GM21390 (cell line): ENCODE results near the gene KLK10.

Experiments used
- ATAC-seq: cut with Tn5 transposase; IDR thresholded peaks from one replicate; pipeline ENCODE4 v1.9.1; 2021; ENCODE audit not compliant: unreplicated experiment

The KLK10 gene

DNA sequence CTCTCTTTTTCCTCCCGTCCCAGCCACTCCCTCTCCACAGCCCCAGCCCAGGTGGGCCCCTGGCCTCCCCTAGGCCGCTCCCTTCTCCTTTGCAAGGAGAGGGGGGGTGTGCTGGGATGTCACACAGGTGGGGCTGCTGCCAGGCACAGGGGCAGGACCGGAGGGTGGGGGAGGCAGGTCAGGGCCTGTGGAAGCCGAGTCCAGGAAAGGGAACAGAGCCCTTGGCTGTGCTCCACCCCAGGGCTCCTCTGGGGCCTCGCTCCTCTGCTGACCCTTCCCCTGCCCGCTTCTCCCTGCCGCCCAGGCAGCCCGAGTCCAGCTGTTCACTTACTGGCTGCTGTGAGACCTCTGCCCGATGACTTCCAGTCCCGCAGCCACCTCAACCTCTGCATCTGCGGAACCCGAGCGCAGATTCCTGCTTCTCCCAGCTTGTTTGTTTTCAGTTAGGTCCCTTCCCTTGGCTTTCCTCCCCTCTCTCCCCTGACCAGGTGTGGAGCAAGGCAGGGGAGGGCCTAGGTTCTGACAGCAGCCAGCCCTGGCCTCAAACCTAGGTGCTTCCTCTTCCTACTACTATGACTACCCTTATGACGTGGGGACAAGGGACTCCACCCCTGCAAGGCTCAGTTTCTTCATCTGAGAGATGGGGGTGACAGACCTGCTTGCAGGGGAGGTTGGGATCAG lies 7.8 kb upstream of the KLK10 start:
- ATAC-seq, result no peak

DNA sequence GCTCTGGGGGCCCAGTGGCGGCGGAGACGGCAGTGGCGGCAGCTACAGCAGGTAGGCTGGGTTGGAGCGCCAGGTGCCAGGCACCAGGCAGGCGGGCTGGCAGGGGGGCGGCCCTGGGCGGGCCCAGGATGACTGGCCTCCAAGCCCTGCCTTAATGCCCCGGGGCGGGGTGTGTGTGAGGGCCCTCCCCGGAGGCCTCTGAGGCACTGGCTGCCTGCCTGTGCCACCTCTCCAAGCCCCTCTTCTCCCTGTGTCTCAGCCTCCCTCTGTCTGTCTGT lies 7.0 kb upstream of the KLK10 start, which contains the start of gene KLK11:
TSS of gene KLK11 (minus strand) at position 63 of the 278 bp plus-strand sequence. CDS start 985 bp downstream, outside the sequence.
- ATAC-seq, result no peak

DNA sequence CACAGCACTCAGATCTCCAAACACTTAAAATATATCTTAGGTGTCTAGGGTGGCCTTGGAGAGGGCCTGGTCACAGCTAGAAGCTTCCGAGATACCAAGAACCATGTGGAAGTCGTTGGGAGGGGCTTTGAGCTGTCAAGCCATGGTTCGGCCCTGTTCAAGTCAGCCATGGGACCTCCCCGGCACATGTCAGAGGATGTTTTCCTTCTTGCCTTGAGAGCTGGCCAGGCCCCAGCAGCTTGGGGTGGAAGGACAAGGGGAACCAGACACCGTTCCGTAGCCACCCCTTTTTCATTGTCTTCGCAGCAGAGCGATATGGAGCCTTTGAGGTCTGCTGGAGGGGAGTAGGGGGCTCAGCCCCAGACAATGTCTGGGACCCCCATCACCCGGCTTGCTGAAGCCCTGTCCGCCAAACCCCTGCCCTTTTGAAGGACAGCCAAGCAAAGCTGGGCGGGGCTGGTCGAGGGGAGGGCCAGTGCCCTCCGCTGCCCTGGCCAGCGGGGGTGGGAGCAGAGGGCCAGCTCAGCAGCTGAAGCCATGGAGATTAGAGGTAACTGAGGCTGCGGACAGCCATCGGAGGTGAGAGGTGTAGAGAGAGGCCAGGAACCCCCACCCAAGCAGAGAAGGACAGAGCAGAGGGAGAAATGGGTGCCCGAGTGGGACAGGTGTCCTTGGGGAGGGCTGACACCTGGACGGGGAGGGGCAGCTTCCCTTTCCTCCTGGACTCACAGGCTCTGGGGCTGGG lies 6.5 kb upstream of the KLK10 start:
- no peak for ATAC-seq

DNA sequence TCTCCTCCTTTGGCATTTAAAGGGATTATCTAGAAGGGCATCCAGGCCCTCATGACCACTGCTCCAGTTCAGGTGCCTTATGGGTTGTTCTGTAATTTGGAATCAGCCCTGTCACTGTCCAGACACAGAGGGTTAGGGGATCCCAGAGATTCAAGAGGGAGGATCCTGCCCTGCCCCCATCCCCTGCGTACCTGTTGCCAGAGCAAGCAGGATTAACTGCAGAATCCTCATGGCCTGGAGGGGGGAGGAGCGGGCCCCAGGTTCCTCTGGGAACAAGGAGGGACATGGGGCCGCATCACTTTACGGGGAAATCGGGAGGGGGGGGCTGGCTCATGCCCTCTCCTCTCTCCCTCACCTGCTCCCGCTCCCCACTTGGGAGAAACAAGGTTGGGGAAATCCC lies 5.9 kb upstream of the KLK10 start:
- ATAC-seq, result no peak

DNA sequence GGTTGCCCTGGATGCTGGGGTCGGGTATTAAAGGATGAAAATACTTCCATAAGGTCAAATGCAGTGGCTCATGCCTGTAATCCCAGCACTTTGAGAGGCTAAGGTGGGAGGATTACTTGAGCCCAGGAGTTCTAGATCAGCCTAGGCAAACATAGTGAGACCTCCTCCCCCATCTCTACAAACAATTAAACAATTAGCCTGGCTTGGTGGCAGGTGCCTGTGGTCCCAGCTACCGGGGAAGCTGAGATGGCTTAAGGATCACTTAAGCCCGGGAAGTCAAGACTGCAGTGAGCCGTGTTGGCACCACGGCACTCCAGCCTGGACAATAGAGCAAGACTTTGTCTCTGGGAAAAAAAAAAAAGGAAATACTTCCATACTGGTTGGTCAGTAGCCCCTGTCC lies 5.4 kb upstream of the KLK10 start:
- ATAC-seq, result no peak

DNA sequence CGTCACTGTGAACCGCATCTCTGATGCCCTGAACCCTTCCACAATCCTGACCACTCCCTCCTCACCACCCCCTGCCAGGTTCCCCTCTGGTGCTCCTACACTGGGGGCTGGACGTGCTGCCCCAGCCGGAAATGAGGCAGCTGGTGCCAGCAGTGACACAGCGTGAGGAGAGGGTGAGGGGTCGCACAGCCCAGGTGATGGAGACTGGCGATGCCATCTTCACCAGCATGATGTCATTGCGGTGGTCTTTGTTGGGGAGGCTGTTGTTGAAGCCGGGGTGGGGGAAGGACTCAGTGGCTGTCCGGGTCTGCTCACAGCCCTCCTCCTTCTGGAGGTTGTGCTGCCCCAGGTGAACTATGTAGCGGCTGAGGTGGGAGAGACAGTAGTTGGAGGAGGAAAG lies 4.4 kb upstream of the KLK10 start:
- no peak for ATAC-seq

DNA sequence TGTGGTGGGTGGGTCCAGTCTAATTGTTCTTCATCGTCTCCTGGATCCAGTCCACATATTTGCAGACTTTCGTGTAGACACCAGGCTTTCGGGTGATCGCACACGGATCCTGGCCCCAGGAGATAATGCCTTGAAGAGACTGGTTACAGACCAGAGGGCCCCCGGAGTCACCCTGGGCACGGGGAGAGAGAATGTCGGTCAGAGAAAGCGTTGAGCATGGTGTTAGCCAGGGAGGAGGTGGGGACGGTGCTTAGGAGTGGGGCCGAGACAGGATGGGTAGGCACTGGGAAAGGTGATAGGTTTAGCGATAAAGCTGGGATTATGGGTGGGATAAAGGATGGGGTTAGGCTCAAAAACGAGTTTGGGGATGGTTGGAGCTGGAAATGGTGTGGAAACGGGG lies 3.0 kb upstream of the KLK10 start:
- ATAC-seq, result no peak

DNA sequence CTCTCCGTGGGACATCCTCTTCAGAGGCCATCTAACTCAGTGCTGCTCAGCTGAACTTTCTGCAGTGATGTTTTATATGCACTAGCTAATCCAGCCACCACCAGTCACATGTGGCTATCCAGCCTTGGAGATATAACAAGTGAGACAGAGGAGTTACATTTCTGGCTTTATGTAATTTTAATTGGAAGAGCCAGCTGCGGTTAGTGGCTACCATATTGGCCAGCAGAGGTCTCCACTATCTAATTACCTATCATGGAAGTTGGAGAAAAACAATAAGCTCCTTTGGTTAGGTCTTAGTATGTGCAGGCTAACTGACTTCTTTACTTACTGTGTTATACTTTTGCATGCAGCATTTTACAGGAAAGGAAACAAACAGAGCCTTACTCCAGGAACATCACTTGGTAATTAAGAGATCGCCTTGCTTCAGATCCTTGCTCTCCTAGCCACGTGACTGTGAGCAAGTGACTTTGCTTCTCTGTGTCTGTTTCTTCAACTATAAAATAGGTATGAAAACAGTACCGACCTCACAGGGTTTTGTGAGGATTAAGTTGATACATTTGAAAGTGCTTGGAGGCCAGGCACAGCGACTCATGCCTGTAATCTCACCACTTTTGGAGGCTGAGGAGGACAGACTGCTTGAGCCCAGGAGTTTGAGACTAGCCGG lies 1.6 kb upstream of the KLK10 start:
- no peak for ATAC-seq

DNA sequence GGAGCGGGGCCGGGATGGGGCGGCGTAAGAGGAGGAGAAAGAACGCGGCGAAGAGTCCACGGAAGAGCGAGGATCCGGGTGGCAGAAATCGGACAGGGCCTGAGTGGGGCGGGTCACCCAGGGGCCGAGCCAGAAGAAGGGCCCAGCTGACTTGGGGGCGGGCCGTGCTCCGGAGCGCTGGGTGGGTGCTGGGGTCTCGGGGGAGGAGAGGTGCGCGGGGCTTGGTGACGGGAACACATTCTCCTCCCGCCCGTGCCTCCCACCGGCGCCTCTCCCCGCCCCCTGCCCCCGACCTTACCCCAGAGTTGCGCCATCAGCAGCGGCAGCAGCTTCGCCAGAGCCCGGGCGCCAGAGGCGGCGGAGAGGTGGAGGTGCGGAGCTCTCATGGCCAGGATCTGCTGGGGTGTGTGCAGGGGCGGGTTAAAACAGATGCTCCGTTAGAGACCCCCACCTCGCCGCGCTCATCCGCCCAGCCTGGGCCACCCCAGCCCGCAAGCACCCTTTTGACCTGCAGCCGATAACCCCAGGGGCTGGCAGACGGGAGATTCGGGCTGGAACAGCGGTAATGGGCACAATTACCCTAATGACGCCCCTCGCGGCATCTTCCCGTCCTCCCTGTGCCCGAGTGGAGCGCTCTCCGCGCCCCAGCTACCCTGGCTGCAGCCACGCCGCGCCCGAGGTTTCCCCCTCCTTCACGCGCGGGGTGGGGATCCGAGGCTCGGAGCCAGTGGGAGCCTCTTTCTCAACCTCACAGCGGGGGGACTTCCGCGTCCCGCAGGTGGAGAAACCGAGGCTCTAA lies 565 bp downstream of the KLK10 start:
- ATAC-seq, result no peak

DNA sequence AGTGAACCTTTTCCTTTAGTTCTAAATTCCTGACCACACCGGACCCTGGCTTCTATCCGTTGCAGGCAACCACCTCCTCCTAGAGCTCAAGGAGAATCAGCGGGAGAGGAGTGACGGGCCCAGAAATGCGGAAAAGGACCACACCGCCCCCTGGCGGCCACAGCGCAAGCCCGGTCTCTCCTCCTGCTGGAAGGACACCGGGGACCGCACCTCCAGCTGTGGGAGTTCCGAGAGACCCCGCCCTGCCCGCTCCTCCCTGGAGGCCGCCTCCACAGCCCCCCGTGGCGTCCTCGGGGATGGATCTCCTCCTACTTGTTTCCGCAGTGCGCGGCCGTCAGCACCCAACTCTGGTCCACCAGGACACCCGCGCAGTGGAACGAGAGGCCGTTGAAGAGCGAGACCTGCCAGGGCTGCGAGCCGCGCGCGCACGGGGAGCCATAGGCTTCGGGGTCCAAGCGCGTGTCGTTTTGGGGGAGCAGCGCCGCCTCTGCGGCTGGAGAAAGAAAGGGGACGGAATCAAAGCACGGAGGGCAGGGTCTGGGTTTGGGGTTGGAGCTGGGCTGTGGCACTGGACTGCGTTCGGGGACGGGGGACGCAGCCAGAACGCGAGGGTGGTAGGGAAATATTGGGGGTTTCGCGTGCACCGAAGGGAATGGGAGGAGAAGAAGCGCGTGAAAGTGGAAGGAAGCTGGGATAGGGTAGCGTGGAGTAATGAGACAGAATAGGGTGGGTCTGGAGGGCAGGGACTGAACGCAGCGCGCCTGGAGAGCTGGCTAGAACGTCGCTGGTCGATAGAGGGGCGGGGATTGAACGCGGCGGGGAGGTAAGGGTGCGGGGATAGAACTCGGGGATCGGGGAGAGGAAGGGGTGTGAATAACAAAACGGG lies 2.5 kb downstream of the KLK10 start:
- ATAC-seq, result no peak

DNA sequence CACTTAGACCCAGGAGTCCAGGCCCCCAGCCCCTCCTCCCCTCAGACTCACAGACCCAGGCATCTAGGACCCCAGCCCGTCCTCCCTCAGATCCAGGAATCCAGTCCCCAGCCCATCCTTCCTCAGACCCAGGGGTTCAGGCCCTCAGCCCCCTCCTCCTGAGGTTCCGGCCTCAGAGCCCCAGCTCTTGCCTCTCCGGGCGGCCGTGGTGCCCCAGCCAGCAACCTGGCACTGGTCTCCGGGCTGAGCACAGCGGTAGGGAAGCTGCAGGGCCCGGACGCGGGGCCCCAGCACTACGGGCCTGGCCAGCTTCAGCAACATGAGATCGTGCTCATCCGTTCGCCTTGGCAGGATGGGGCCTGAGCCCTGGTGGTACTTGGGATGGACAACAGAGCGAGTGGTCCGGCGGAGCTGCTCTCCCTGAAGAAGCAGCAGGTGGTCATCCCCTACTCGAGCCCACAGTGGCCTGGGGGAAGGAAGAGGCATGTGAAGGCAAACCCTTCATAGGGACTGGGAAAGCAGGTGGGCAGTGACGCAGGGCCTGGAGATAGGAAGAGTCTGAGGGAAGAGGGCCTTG lies 3.7 kb downstream of the KLK10 start:
- no peak for ATAC-seq

DNA sequence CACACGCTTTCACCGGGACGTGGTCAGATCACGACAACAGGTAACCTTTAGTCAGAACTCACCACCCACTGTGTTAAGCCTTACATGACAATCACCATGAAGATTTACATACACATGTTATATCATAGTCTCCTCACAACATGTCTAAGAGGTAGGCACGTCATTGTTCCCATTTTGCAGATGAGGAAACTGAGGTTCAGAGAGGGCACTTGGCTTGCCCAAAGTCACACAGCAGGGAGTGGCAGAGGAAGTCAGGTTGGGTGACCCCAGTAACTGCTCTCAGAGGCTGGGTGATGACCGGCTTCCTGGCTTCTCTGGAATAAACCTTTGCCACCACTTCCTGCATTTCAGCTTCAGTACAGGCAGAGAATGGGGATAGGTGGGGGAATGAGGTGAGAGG lies 5.3 kb downstream of the KLK10 start:
- no peak for ATAC-seq

DNA sequence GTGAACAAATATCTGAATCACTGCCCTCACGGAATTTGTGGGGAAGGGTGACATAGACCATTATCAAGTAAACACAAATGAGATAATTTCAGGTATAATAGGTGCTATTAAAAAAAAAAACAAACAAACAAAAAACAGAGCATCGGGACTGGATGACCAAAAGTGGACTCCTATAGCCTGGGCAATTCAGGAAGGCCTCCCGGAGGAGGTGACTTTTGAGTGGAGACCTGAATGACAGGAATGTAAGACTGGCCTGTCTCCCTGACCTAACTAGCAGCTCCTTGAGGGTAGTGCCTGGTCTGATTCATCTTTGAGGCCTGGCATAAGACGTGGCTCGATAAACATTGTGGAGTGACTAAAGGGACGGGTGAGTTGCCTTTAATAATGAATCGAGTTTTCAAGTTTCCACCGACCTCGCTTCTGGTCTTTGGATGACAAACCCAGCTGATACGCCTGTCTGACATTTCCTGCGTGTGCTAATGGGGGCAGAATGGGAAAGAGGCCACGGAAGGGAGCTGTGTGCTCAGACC lies 6.8 kb downstream of the KLK10 start:
- ATAC-seq, result no peak

DNA sequence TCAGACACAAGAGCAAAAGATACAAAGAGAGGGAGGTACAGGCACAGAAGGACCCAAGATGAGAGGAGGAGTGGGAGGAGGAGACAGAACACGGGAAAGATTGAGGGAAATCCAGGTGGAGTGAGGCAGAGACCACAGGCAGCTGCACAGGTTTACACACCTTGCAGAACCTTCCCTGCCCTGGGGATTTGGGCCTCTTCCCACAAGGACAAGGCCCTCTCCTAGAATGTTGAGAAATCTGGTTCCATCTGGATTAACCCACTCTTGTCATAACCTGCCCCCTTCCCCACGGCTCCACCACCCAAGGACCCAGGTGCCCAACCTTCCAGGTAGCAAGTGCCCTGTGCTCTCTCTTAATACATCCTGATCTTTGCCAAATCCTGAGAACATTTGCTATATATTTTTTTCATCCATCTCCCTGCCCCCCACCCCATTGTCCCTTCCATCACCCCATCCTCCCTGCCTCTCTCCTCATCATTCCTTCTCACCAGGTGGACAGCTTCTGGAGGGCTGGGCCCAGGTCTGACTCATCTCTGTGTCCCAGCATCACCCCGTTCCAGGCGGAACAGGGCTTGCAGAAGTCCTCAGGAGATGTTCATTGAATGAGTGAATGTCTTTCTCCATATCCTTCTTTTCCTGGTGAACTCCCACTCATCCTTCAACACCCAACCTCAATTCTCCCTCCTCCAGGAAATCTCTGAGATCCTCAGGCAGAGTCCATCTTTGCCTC lies 9.3 kb downstream of the KLK10 start:
- ATAC-seq, result no peak

DNA sequence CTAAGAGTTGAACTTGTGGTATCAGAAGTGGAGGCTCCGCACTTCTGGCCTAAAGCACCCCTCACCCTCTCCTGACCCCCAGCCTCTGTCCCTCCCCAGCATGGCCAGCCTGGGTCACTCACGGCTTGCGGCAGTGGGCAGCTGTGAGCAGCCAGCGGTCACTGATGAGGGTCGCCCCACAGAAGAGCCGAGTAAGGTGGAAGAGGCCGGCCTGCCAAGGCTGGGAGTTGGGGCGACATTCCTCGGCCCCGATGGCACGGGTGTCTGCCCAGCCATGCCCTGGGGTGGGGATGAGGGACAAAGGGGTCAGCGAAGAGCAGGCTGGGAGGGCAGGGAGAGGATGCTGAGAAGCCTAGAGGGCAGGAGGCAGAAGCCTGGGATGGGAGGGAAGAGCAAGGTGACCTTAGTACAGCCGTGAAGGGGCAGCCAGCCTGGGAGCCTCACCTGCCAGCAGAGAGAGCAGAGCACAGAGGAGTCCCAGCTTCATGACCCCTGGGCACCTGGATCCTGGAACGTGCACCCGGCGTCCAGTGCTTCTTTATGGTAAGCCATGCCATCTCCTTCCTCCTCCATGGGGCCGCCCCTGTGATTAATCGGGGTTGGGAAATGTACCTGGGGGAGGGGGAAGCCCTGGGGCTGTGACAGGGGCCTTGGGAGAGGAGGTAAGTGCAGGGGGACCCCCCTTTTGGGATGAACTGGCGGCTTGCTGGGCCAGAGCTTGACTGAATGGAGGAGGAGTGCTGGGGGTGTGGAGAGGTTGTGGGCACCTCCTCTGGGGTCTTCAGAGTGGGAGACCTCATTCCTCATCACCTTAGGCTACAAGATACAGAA lies 10.2 kb downstream of the KLK10 start:
- no peak for ATAC-seq

DNA sequence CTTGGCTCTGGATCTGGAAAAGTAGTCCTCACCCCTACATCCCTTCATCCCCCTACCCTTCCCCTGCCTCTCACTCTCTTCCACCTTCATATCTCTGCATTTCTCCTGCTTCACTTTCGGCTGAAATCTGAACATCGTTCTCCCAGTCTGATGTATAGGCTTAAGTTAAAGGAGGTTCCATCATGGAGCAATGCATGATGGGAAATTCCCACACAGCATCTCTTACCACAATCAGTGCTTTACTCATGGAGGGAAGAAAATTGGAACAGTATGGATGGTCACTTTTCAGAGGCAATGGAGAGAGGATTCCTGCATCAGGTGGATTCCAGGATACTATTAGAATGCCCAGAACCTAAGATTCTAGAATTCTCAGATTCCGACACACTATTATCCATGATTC lies 12.0 kb downstream of the KLK10 start:
- ATAC-seq, result no peak

DNA sequence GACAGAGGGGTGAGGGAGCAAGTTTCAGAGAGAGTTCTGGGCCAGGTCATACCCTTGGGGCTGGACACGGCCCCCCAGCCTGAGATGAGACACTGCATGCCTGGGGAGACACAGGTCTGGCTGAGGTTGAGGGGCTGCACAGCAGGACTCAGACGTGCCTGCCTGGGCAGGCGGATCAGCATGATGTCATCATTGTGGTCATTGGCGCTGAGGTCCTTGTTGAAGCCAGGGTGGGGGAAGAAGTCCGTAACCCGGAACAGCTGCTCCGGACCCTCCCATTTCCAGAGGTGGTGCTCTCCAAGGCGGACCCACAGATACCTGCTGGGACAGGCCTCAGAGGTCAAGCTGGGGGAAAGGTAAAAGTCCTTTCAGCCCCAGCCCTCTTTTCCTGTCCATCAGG lies 13.1 kb downstream of the KLK10 start:
- ATAC-seq, result no peak

DNA sequence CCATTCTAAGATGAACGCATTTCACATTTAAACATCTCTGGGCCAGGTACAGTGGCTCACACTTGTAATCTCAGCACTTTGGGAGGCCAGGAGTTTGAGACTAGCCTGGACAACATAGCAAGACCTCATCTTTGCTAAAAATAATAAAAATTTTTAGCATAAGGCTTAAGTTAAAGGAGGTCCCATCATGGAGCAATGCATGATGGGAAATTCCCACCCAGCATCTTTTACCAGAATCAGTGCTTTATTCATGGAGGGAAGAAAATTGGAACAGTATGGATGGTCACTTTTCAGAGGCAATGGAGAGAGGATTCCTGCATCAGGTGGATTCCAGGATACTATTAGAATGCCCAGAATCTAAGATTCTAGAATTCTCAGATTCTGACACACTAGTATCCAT lies 14.3 kb downstream of the KLK10 start:
- ATAC-seq, result no peak
